ENCODE measurements around the gene PRM3.

Gene PRM3

GRCh38 chr16:11224894-11225676, 48.3 kb downstream of the PRM3 start:
- peak; percentile 69 to 77 for DNase-seq (ENCODE audit: low read depth in 2 of 2)

GRCh38 chr16:11224096-11224893, 49.1 kb downstream of the PRM3 start:
- DNase-seq (ENCODE audit: low read depth in 2 of 2), result peak in 1 of 2 donors; percentile 36
